Mucosa of stomach (tissue), 1 donor: ENCODE measurements around the gene TRPM3.

Experiments used
- H3K27me3 ChIP-seq: one replicate; pipeline ENCODE4 v1.7.0; 2013; ENCODE audit warnings: mild to moderate bottlenecking, low read length; ENCODE audit not compliant: control insufficient read depth, insufficient read depth
- H3K36me3 ChIP-seq: one replicate; pipeline ENCODE4 v1.7.0; 2013; ENCODE audit warnings: low read length; ENCODE audit not compliant: control insufficient read depth, insufficient read depth
- H3K4me1 ChIP-seq: one replicate; pipeline ENCODE4 v1.7.0; 2013; ENCODE audit warnings: mild to moderate bottlenecking, low read length; ENCODE audit not compliant: control insufficient read depth, insufficient read depth
- H3K4me3 ChIP-seq: one replicate; pipeline ENCODE4 v1.7.0; 2013; ENCODE audit warnings: low read length
- H3K9ac ChIP-seq: one replicate; pipeline ENCODE4 v1.7.0; 2013; ENCODE audit warnings: mild to moderate bottlenecking, low read length, moderate library complexity
- H3K9me3 ChIP-seq: one replicate; pipeline ENCODE4 v1.7.0; 2013; ENCODE audit warnings: mild to moderate bottlenecking, low read length, moderate library complexity; ENCODE audit not compliant: control insufficient read depth
- donor health status: Pancreatic carcinoma.

Gene TRPM3

DNA sequence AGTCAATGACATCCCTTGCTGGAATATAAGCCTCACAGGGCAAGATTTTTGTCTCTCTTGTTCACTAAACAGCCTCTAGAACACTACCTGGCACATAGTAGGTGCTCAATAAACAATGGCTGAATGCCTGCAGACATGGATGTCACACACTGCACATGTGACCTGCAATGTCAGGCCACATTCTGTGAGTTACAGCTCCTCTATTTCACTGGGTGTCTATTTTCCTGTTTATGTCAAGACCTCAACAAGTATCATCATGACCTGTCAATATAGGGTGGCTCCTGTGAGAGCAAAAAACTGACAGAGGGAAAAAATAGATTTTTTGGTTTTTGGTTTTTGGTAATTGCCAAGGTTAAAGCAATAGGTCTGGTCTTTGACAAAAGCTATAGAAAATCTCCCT, 562.3 kb downstream of the TRPM3 start:
- Histone ChIP-seq H3K27me3 (no peaks in the 10 kb centered on the region), H3K9ac (no peak overlapping the region), H3K36me3 (no peaks in the 10 kb centered on the region), H3K9me3 (no peaks in the 10 kb centered on the region), H3K4me3 (no peak overlapping the region), H3K4me1 (peaks cover 7% of the 10 kb centered on the region)

DNA sequence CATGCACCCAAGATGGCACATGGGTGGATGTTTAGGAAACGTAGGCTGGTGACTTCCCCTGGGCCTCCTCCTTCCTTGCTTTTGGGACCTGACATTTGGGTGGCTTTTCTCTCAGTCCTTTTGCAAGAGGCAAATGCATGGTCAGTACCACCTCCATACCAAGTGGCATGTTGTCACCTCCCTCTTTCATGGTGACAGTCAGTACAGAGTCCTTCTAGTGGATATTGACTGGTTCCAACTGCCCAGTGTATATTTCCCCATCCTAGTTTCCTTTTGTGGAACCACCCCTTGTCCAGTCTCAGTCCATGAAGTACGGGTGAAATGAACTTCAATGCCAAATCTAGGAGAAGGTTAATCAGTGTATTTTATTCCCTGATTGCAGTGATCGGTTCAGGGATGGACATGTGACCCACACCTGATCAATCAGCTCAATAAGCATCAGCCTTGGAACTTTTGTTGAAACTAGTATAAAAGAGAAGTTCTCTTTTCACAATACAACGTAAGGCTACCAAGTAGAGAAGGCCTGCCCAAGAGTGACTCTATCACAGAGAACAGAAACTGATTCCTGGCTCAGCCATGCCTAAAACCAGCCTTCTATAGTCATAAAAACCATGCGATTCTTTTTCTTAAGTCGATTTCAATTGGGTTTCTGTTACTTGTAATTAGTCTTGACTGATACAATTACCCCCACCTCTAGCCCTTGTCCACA, 563.6 kb downstream of the TRPM3 start:
- Histone ChIP-seq H3K27me3 (no peaks in the 10 kb centered on the region), H3K9me3 (no peaks in the 10 kb centered on the region), H3K4me3 (no peak overlapping the region), H3K9ac (no peak overlapping the region), H3K4me1 (peaks cover 14% of the 10 kb centered on the region), H3K36me3 (no peaks in the 10 kb centered on the region)

DNA sequence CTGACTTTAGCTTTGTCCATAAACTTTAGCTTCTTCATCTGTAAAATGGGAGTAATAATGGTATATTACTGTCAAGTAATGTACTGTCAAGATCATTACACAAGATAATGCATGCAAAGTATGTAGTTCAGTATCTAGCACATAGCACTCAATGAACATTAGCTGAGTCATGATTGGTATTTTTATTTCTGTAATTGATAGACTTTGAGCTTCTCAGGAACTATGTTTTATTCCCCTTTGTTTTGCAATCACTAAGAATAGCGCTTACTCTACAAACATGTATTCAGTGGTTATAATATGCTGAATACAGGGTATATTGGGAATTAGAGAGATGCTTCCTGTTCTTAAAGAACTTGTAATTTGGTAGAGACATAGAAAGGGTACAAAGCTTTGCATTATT, 564.6 kb downstream of the TRPM3 start:
- no peaks in the 10 kb centered on the region for H3K9me3 ChIP-seq
- H3K27me3 ChIP-seq, result no peaks in the 10 kb centered on the region
- no peaks in the 10 kb centered on the region for H3K36me3 ChIP-seq
- H3K9ac ChIP-seq, result no peak overlapping the region
- H3K4me1 ChIP-seq, result peaks cover 14% of the 10 kb centered on the region
- H3K4me3 ChIP-seq, result no peak overlapping the region

GRCh38 chr9:70554881-70555280, 566.5 kb downstream of the TRPM3 start:
- Histone ChIP-seq H3K9ac (no peak overlapping the region), H3K4me3 (no peak overlapping the region), H3K4me1 (peaks cover 14% of the 10 kb centered on the region), H3K9me3 (no peaks in the 10 kb centered on the region), H3K27me3 (no peaks in the 10 kb centered on the region), H3K36me3 (no peaks in the 10 kb centered on the region)

GRCh38 chr9:70553707-70554673, 567.4 kb downstream of the TRPM3 start:
- no peaks in the 10 kb centered on the region for H3K36me3 ChIP-seq
- no peak overlapping the region for H3K4me3 ChIP-seq

GRCh38 chr9:70552561-70552960, 568.9 kb downstream of the TRPM3 start:
- no peaks in the 10 kb centered on the region for H3K36me3 ChIP-seq
- no peaks in the 10 kb centered on the region for H3K27me3 ChIP-seq
- H3K9ac ChIP-seq, result no peak overlapping the region
- no peak overlapping the region for H3K4me3 ChIP-seq
- H3K4me1 ChIP-seq, result peaks cover 14% of the 10 kb centered on the region
- no peaks in the 10 kb centered on the region for H3K9me3 ChIP-seq

More at GRCh38 chr9:70553707-70554673, 567.4 kb downstream of the TRPM3 start:
- H3K9ac ChIP-seq, result no peak overlapping the region
- H3K27me3 ChIP-seq, result no peaks in the 10 kb centered on the region
- H3K4me1 ChIP-seq, result peaks cover 14% of the 10 kb centered on the region
- no peaks in the 10 kb centered on the region for H3K9me3 ChIP-seq

- no peak overlapping the region for H3K4me3 ChIP-seq
- H3K36me3 ChIP-seq, result no peaks in the 10 kb centered on the region
These were observed 569.6 kb downstream of the TRPM3 start for GRCh38 chr9:70551801-70552200.

DNA sequence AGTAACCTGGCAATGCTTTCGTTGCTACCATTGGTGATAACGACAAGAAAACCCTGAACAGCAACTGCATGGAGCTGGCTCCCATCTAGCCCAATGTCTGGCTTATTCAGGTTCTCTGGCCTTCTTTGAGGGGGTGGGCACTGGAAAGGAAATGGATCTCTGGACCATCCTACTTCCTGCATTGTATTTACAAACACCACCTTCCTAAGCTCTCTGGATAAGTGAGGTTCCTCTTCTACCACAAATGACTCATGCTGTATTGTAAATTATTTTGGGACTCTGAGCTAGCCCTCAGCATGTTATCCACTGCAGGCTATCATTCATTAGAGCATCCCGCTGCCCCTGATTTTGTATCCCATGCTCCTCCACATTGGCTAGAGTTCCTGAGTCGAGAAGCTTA, 570.0 kb downstream of the TRPM3 start:
- H3K9me3 ChIP-seq, result no peaks in the 10 kb centered on the region
- no peak overlapping the region for H3K9ac ChIP-seq
- H3K36me3 ChIP-seq, result no peaks in the 10 kb centered on the region
- no peak overlapping the region for H3K4me3 ChIP-seq
- peaks cover 14% of the 10 kb centered on the region for H3K4me1 ChIP-seq
- no peaks in the 10 kb centered on the region for H3K27me3 ChIP-seq

More at GRCh38 chr9:70551801-70552200, 569.6 kb downstream of the TRPM3 start:
- Histone ChIP-seq H3K27me3 (no peaks in the 10 kb centered on the region), H3K9ac (no peak overlapping the region), H3K4me1 (peaks cover 14% of the 10 kb centered on the region), H3K9me3 (no peaks in the 10 kb centered on the region)

DNA sequence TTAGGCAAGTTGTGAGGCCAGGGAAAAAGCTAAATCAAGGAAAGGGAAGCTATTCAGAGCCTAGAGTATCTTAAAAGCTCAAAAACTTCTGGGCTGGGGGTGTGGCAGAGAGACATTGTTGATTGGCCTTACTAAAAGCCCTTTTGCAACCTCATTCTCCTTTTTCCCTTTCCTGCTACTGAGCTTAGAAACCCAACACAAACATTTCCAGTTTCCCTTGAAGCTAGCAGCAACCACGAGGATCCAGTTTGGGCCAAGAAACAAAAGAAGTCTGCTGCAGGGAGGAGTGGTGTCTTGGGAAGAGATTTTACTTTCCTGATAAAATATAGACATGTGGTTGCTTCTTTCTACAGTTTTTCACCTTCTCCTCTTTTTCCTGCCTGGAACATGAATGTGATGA, 571.5 kb downstream of the TRPM3 start:
- Histone ChIP-seq H3K36me3 (no peaks in the 10 kb centered on the region), H3K9ac (no peak overlapping the region), H3K9me3 (no peaks in the 10 kb centered on the region), H3K27me3 (no peaks in the 10 kb centered on the region), H3K4me1 (peaks cover 14% of the 10 kb centered on the region), H3K4me3 (no peak overlapping the region)

GRCh38 chr9:70542311-70542931, 579.0 kb downstream of the TRPM3 start:
- Histone ChIP-seq H3K27me3 (no peaks in the 10 kb centered on the region), H3K4me1 (no peaks in the 10 kb centered on the region), H3K4me3 (no peak overlapping the region), H3K9me3 (no peaks in the 10 kb centered on the region), H3K36me3 (no peaks in the 10 kb centered on the region), H3K9ac (no peak overlapping the region)

GRCh38 chr9:70540016-70540415, 581.4 kb downstream of the TRPM3 start:
- H3K27me3 ChIP-seq, result no peaks in the 10 kb centered on the region
- H3K9me3 ChIP-seq, result no peaks in the 10 kb centered on the region
- no peaks in the 10 kb centered on the region for H3K4me1 ChIP-seq
- no peak overlapping the region for H3K4me3 ChIP-seq
- H3K9ac ChIP-seq, result no peak overlapping the region
- no peaks in the 10 kb centered on the region for H3K36me3 ChIP-seq

GRCh38 chr9:70539526-70539925, 581.9 kb downstream of the TRPM3 start:
- Histone ChIP-seq H3K4me3 (no peak overlapping the region), H3K4me1 (no peaks in the 10 kb centered on the region), H3K9ac (no peak overlapping the region), H3K36me3 (no peaks in the 10 kb centered on the region), H3K27me3 (no peaks in the 10 kb centered on the region), H3K9me3 (no peaks in the 10 kb centered on the region)
